Large intestine (tissue), 3 donors: ENCODE results near the gene CITED4. TPM values are rescaled to one million over a fixed set of nuclear protein-coding genes. Genes with fewer than 3 reads are reported as not detected.

ENCODE experiments used
- DNase-seq, 2 donors: peaks; one replicate each; pipeline versions ENCODE4 v3.0.0 to v3.0.0-alpha.2; 2013
- H3K27ac ChIP-seq: one replicate; pipeline ENCODE4 v1.5.1; 2013; ENCODE audit warnings: low read length
- H3K27me3 ChIP-seq: 2 replicates; pipeline ENCODE4 v1.6.1; 2013; ENCODE audit warnings: low read length; ENCODE audit not compliant: control insufficient read depth, insufficient read depth
- H3K36me3 ChIP-seq: 2 replicates; pipeline ENCODE4 v1.6.1; 2013; ENCODE audit warnings: low read length; ENCODE audit not compliant: control insufficient read depth, insufficient read depth
- H3K4me1 ChIP-seq: one replicate; pipeline ENCODE4 v1.6.1; 2013; ENCODE audit warnings: low read length; ENCODE audit not compliant: control insufficient read depth, insufficient read depth
- H3K4me3 ChIP-seq: one replicate; pipeline ENCODE4 v1.5.1; 2013; ENCODE audit warnings: low read length
- H3K9me3 ChIP-seq: one replicate; pipeline ENCODE4 v1.6.1; 2013; ENCODE audit warnings: mild to moderate bottlenecking, low read depth, low read length, moderate library complexity; ENCODE audit not compliant: control insufficient read depth
- WGBS: methylation state at CpG from one replicate; pipeline ENCODE4 v1.1.5; 2013; ENCODE audit warnings: low lambda C conversion rate; ENCODE audit not compliant: insufficient coverage; 5-methylcytosine and 5-hydroxymethylcytosine counted together
- polyA plus RNA-seq: library from polyadenylated mRNA; unstranded; fragments of 120-200 nt; gene quantifications from one replicate; pipeline ENCODE4 v1.2.1, GENCODE V29; 2013

CITED4 gene
- polyA plus RNA-seq, 1 donor = 4.3 TPM

GRCh38 chr1:40856656-40857302, 5.4 kb downstream of the CITED4 start:
- no peak for DNase-seq
- H3K9me3 ChIP-seq = no peaks in the 10 kb centered on the region
- H3K4me3 ChIP-seq = no peak overlapping the region
- WGBS = 100% methylated on average over 1 of the region's 9 CpGs
- H3K27ac ChIP-seq = no peak overlapping the region
- H3K27me3 ChIP-seq = peaks cover 13% of the 10 kb centered on the region
- peaks cover 9% of the 10 kb centered on the region for H3K4me1 ChIP-seq
- no peaks in the 10 kb centered on the region for H3K36me3 ChIP-seq

- Histone ChIP-seq H3K27me3 (peaks cover 13% of the 10 kb centered on the region), H3K9me3 (no peaks in the 10 kb centered on the region), H3K36me3 (no peaks in the 10 kb centered on the region), H3K4me1 (peaks cover 8% of the 10 kb centered on the region), H3K27ac (no peak overlapping the region), H3K4me3 (no peak overlapping the region)
- no peak for DNase-seq
- whole genome bisulfite sequencing = no CpG with 5 or more reads among the region's 3 CpGs
These were observed 6.0 kb downstream of the CITED4 start for GRCh38 chr1:40856116-40856515.

GRCh38 chr1:40855513-40855912, 6.7 kb downstream of the CITED4 start:
- no peak for DNase-seq
- peaks cover 2% of the 10 kb centered on the region for H3K4me1 ChIP-seq
- H3K27me3 ChIP-seq = peaks cover 11% of the 10 kb centered on the region
- no peaks in the 10 kb centered on the region for H3K36me3 ChIP-seq
- no peaks in the 10 kb centered on the region for H3K9me3 ChIP-seq
- no CpG with 5 or more reads among the region's 6 CpGs for WGBS
- H3K4me3 ChIP-seq = no peak overlapping the region
- H3K27ac ChIP-seq = no peak overlapping the region

- no peak overlapping the region for H3K27ac ChIP-seq
- no peak for DNase-seq
- WGBS = no CpG with 5 or more reads among the region's 5 CpGs
These were observed 8.3 kb downstream of the CITED4 start for GRCh38 chr1:40853885-40854170.

GRCh38 chr1:40853113-40853884, 8.9 kb downstream of the CITED4 start:
- H3K27me3 ChIP-seq = peaks cover 3% of the 10 kb centered on the region
- WGBS = 84% methylated on average over 5 of the region's 13 CpGs
- H3K27ac ChIP-seq = no peak overlapping the region
- no peaks in the 10 kb centered on the region for H3K4me1 ChIP-seq
- no peaks in the 10 kb centered on the region for H3K36me3 ChIP-seq
- no peak overlapping the region for H3K4me3 ChIP-seq
- H3K9me3 ChIP-seq = no peaks in the 10 kb centered on the region
- no peak for DNase-seq

More at GRCh38 chr1:40853885-40854170, 8.3 kb downstream of the CITED4 start:
- Histone ChIP-seq H3K4me1 (no peaks in the 10 kb centered on the region), H3K4me3 (no peak overlapping the region), H3K9me3 (no peaks in the 10 kb centered on the region), H3K27me3 (peaks cover 4% of the 10 kb centered on the region), H3K36me3 (no peaks in the 10 kb centered on the region)

- 100% methylated on average over 1 of the region's 6 CpGs for WGBS
- no peaks in the 10 kb centered on the region for H3K4me1 ChIP-seq
- DNase-seq = no peak
- no peak overlapping the region for H3K4me3 ChIP-seq
- no peaks in the 10 kb centered on the region for H3K9me3 ChIP-seq
- H3K36me3 ChIP-seq = no peaks in the 10 kb centered on the region
- H3K27me3 ChIP-seq = no peaks in the 10 kb centered on the region
- no peak overlapping the region for H3K27ac ChIP-seq
These were observed 10.5 kb downstream of the CITED4 start for GRCh38 chr1:40851643-40852042.

- DNase-seq = peak in 1 of 2 donors; percentile 48
- no peaks in the 10 kb centered on the region for H3K36me3 ChIP-seq
- WGBS = no CpG with 5 or more reads among the region's 12 CpGs
- no peaks in the 10 kb centered on the region for H3K9me3 ChIP-seq
- H3K4me1 ChIP-seq = no peaks in the 10 kb centered on the region
- no peak overlapping the region for H3K27ac ChIP-seq
- no peak overlapping the region for H3K4me3 ChIP-seq
- no peaks in the 10 kb centered on the region for H3K27me3 ChIP-seq
These were observed 12.2 kb downstream of the CITED4 start for GRCh38 chr1:40849801-40850592.

GRCh38 chr1:40848530-40849189, 13.5 kb downstream of the CITED4 start:
- Histone ChIP-seq H3K36me3 (no peaks in the 10 kb centered on the region), H3K27ac (no peak overlapping the region), H3K4me1 (peaks cover 8% of the 10 kb centered on the region), H3K9me3 (no peaks in the 10 kb centered on the region), H3K4me3 (no peak overlapping the region), H3K27me3 (no peaks in the 10 kb centered on the region)
- WGBS = 36% methylated on average over 3 of the region's 6 CpGs
- DNase-seq = peak; percentile 63 to 64

GRCh38 chr1:40847023-40847745, 15.0 kb downstream of the CITED4 start:
- DNase-seq = no peak
- H3K4me3 ChIP-seq = no peak overlapping the region
- no peaks in the 10 kb centered on the region for H3K27me3 ChIP-seq
- H3K9me3 ChIP-seq = no peaks in the 10 kb centered on the region
- peaks cover 8% of the 10 kb centered on the region for H3K4me1 ChIP-seq
- H3K36me3 ChIP-seq = no peaks in the 10 kb centered on the region
- no CpG with 5 or more reads among the region's 6 CpGs for WGBS
- H3K27ac ChIP-seq = no peak overlapping the region

GRCh38 chr1:40845895-40846294, 16.3 kb downstream of the CITED4 start:
- no peak for DNase-seq
- no peaks in the 10 kb centered on the region for H3K9me3 ChIP-seq
- no peaks in the 10 kb centered on the region for H3K36me3 ChIP-seq
- no peaks in the 10 kb centered on the region for H3K27me3 ChIP-seq
- peaks cover 8% of the 10 kb centered on the region for H3K4me1 ChIP-seq
- no peak overlapping the region for H3K27ac ChIP-seq
- no CpG with 5 or more reads among the region's 1 CpG for WGBS
- H3K4me3 ChIP-seq = no peak overlapping the region
